HL-60 (cell line): ENCODE data around the gene ITGA8.

ENCODE experiments used
- DNase-seq, 2 experiments: peaks; one replicate each; pipeline ENCODE4 v3.0.0-alpha.2; 2010 to 2020; ENCODE audit warnings: low read depth in 1 of 2, low spot score in 1 of 2
- H3K27ac ChIP-seq: fragments of 250-450 bp; sonication (Bioruptor Pico); replicated peaks from 2 replicates; pipeline ENCODE4 v1.5.1; 2020; ENCODE audit warnings: mild to moderate bottlenecking, moderate library complexity
- H3K27me3 ChIP-seq: fragments of 250-450 bp; sonication (Bioruptor Pico); 2 replicates; pipeline ENCODE4 v1.5.1; 2021; ENCODE audit warnings: mild to moderate bottlenecking, moderate library complexity; ENCODE audit not compliant: insufficient read depth, poor library complexity, severe bottlenecking
- H3K4me3 ChIP-seq: replicated peaks from 2 replicates; pipeline ENCODE4 v1.5.1; 2011; ENCODE audit warnings: mild to moderate bottlenecking, control low read depth, low read length; ENCODE audit not compliant: insufficient read depth
- GABPA ChIP-seq: IDR thresholded peaks from 2 replicates; pipeline ENCODE4 v1.6.1; 2012; ENCODE audit warnings: low read depth
- POLR2AphosphoS5 ChIP-seq: IDR thresholded peaks from 2 replicates; pipeline ENCODE4 v1.6.1; 2012; ENCODE audit warnings: low read depth
- SPI1 ChIP-seq: IDR thresholded peaks from 2 replicates; pipeline ENCODE4 v1.6.1; 2012; ENCODE audit warnings: low read depth, mild to moderate bottlenecking, borderline replicate concordance
- TF ChIP-seq, protein P1 (sequence below): IDR thresholded peaks from one replicate; pipeline ENCODE4 v1.5.1; 2011; ENCODE audit warnings: low read length, control low read depth, inconsistent platforms; ENCODE audit not compliant: insufficient read depth
- TF ChIP-seq, protein P2 (sequence below): IDR thresholded peaks from 2 replicates; pipeline ENCODE4 v1.6.1; 2012; ENCODE audit warnings: low read depth; ENCODE audit not compliant: insufficient replicate concordance

Gene ITGA8

DNA sequence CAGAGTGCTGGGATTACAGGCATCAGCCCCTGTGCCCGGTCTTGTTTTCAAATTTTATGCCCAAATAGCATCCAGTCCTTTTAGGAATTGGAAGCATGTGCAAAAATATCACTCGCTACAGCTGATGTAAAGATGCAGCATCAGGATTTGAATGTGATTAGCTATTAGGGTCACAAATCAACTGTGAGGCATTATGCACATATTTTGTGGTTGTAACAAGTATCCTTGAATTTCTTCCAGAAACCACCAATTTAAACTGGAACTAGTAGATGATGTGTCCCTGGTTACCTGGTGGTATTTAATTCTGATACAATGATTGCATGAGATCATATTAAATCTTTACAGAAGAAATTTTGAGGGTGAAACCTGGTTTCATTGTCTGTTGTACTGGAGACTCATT, 41.0 kb upstream of the ITGA8 start:
- H3K27ac ChIP-seq, result no peak overlapping the region
- TF ChIP-seq, protein P1, sequence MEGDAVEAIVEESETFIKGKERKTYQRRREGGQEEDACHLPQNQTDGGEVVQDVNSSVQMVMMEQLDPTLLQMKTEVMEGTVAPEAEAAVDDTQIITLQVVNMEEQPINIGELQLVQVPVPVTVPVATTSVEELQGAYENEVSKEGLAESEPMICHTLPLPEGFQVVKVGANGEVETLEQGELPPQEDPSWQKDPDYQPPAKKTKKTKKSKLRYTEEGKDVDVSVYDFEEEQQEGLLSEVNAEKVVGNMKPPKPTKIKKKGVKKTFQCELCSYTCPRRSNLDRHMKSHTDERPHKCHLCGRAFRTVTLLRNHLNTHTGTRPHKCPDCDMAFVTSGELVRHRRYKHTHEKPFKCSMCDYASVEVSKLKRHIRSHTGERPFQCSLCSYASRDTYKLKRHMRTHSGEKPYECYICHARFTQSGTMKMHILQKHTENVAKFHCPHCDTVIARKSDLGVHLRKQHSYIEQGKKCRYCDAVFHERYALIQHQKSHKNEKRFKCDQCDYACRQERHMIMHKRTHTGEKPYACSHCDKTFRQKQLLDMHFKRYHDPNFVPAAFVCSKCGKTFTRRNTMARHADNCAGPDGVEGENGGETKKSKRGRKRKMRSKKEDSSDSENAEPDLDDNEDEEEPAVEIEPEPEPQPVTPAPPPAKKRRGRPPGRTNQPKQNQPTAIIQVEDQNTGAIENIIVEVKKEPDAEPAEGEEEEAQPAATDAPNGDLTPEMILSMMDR, result no peak
- TF ChIP-seq POLR2AphosphoS5, result no peak
- TF ChIP-seq, protein P2, sequence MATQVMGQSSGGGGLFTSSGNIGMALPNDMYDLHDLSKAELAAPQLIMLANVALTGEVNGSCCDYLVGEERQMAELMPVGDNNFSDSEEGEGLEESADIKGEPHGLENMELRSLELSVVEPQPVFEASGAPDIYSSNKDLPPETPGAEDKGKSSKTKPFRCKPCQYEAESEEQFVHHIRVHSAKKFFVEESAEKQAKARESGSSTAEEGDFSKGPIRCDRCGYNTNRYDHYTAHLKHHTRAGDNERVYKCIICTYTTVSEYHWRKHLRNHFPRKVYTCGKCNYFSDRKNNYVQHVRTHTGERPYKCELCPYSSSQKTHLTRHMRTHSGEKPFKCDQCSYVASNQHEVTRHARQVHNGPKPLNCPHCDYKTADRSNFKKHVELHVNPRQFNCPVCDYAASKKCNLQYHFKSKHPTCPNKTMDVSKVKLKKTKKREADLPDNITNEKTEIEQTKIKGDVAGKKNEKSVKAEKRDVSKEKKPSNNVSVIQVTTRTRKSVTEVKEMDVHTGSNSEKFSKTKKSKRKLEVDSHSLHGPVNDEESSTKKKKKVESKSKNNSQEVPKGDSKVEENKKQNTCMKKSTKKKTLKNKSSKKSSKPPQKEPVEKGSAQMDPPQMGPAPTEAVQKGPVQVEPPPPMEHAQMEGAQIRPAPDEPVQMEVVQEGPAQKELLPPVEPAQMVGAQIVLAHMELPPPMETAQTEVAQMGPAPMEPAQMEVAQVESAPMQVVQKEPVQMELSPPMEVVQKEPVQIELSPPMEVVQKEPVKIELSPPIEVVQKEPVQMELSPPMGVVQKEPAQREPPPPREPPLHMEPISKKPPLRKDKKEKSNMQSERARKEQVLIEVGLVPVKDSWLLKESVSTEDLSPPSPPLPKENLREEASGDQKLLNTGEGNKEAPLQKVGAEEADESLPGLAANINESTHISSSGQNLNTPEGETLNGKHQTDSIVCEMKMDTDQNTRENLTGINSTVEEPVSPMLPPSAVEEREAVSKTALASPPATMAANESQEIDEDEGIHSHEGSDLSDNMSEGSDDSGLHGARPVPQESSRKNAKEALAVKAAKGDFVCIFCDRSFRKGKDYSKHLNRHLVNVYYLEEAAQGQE, result no peak
- no peak for TF ChIP-seq SPI1
- TF ChIP-seq GABPA, result no peak

DNA sequence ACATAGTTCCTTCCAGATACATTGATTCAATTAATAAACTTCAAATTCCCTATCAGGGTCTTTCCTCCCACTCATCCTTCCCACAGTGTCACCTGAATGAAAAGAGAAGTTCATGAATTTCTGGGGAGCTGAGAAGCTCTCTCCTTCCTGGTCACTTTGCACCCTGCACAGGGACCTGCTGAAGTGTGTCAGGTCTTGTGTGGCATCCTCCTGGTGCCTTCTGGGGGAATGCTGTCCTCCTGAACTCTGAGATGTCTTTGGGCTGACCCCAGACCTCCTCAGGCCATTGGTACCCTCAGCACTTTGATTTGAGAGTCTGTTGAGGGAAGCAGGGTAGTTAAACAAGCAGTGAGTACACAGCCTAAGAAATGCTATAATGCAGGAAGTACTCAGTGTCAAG, 39.5 kb upstream of the ITGA8 start:
- no peak overlapping the region for H3K4me3 ChIP-seq
- TF ChIP-seq, protein P1, result no peak
- TF ChIP-seq, protein P2, result no peak
- no peak for TF ChIP-seq GABPA
- no peak for TF ChIP-seq SPI1
- TF ChIP-seq POLR2AphosphoS5, result no peak
- H3K27me3 ChIP-seq, result no peaks in the 10 kb centered on the region
- H3K27ac ChIP-seq, result no peak overlapping the region
- no peak for DNase-seq

More for the DNA sequence above, 41.0 kb upstream of the ITGA8 start:
- no peak for DNase-seq
- no peaks in the 10 kb centered on the region for H3K27me3 ChIP-seq
- no peak overlapping the region for H3K4me3 ChIP-seq

GRCh38 chr10:15758618-15759017, 38.9 kb upstream of the ITGA8 start:
- TF ChIP-seq GABPA, result no peak
- DNase-seq, result no peak
- Histone ChIP-seq H3K27ac (no peak overlapping the region), H3K27me3 (no peaks in the 10 kb centered on the region), H3K4me3 (no peak overlapping the region)

- Histone ChIP-seq H3K27me3 (no peaks in the 10 kb centered on the region), H3K27ac (no peak overlapping the region), H3K4me3 (no peak overlapping the region)
- TF ChIP-seq, protein P1, result no peak
- TF ChIP-seq GABPA, result no peak
- TF ChIP-seq, protein P2, result no peak
- TF ChIP-seq POLR2AphosphoS5, result no peak
- TF ChIP-seq SPI1, result no peak
- DNase-seq, result no peak
Measured at GRCh38 chr10:15754937-15755336, 35.2 kb upstream of the ITGA8 start.
